MCF 10A (cell line): ENCODE data around the gene ETV7. TPM values are rescaled to one million over a fixed set of nuclear protein-coding genes. Genes with fewer than 3 reads are reported as not detected.

ENCODE experiments used
- BruUV-seq: library from RNA; stranded (reverse); fragments of 400-500 nt; replicated peaks from 2 replicates; lab custom pipeline; 2021; lab: Mats Ljungman, UMichigan
- CTCF ChIA-PET: fragments of 300-600 bp; sonication (Branson Sonifier 250); formaldehyde crosslinking; extraction: SDS; loops from one replicate; lab custom pipeline; 2021; ENCODE audit warnings: antibody characterized with exemption, inconsistent platforms; lab: Yijun Ruan, JAX
- POLR2A ChIA-PET: fragments of 300-600, 350-650 bp; sonication (Branson Sonifier 250); formaldehyde crosslinking; extraction: SDS; loops from one replicate; lab custom pipeline; 2020; ENCODE audit warnings: antibody characterized with exemption, inconsistent platforms; lab: Yijun Ruan, JAX
- DNase-seq: peaks from one replicate; pipeline ENCODE4 v3.0.0-alpha.2; 2018; ENCODE audit not compliant: unreplicated experiment
- H3K27ac Mint-ChIP-seq: one replicate; pipeline ENCODE4 v1.8.0; 2022; ENCODE audit warnings: mild to moderate bottlenecking, low read depth, mixed read lengths; ENCODE audit not compliant: unreplicated experiment
- H3K27me3 Mint-ChIP-seq: one replicate; pipeline ENCODE4 v1.8.0; 2022; ENCODE audit warnings: mixed read lengths; ENCODE audit not compliant: insufficient read depth, unreplicated experiment
- H3K36me3 Mint-ChIP-seq: one replicate; pipeline ENCODE4 v1.8.0; 2022; ENCODE audit warnings: mild to moderate bottlenecking, moderate library complexity, mixed read lengths; ENCODE audit not compliant: insufficient read depth, unreplicated experiment
- H3K4me1 Mint-ChIP-seq: one replicate; pipeline ENCODE4 v1.8.0; 2022; ENCODE audit warnings: mixed read lengths; ENCODE audit not compliant: insufficient read depth, unreplicated experiment
- H3K4me3 Mint-ChIP-seq: one replicate; pipeline ENCODE4 v1.8.0; 2022; ENCODE audit warnings: mild to moderate bottlenecking, moderate library complexity, mixed read lengths; ENCODE audit not compliant: unreplicated experiment
- H3K9me3 Mint-ChIP-seq: one replicate; pipeline ENCODE4 v1.8.0; 2022; ENCODE audit warnings: mixed read lengths; ENCODE audit not compliant: unreplicated experiment
- CTCF ChIP-seq: fragments of 200-600 bp; IDR thresholded peaks from one replicate; pipeline ENCODE4 v1.8.0; 2022; ENCODE audit warnings: antibody characterized with exemption, mild to moderate bottlenecking; ENCODE audit not compliant: unreplicated experiment
- intact Hi-C: fragments of 100-400 bp; cut with micrococcal nuclease; formaldehyde crosslinking; loops from 2 replicates; pipeline ENCODE4 v1.14.1; 2022
- total RNA-seq: library from RNA; stranded (reverse); gene quantifications from 2 replicates; pipeline ENCODE4 v1.2.3, GENCODE V29; 2022

The ETV7 gene
- total RNA-seq, 1 experiment from 2014 or later: 0.47 TPM

GRCh38 chr6:36381502-36382389 lies 5.7 kb downstream of the ETV7 start:
- intact Hi-C loops: no loop called here
- no peak for TF ChIP-seq CTCF
- H3K36me3 Mint-ChIP-seq: no peaks in the 10 kb centered on the region
- H3K4me1 Mint-ChIP-seq: no peaks in the 10 kb centered on the region
- no peak overlapping the region for H3K4me3 Mint-ChIP-seq
- ChIA-PET POLR2A (interaction anchor here (0.7 to 1.3 kb wide), 3 partner anchors 23 to 230 kb away, joined by 3 to 4 read pairs (median 4); no protein-coding TSS in a partner anchor), CTCF (interaction anchor here (1.1 kb wide), 1 partner anchor 12 kb away, joined by 3 read pairs; no protein-coding TSS in a partner anchor)
- DNase-seq: no peak
- no peak overlapping the region for H3K27ac Mint-ChIP-seq
- BruUV-seq: no TSS peak
- H3K27me3 Mint-ChIP-seq: peaks cover 4% of the 10 kb centered on the region
- no peaks in the 10 kb centered on the region for H3K9me3 Mint-ChIP-seq

GRCh38 chr6:36380166-36380565 lies 7.3 kb downstream of the ETV7 start:
- CTCF ChIA-PET: no interaction called here
- no peak overlapping the region for H3K4me3 Mint-ChIP-seq
- no peak for TF ChIP-seq CTCF
- intact Hi-C loops: no loop called here
- POLR2A ChIA-PET: interaction anchor here (1.2 kb wide), 1 partner anchor 61 kb away, joined by 4 read pairs; no protein-coding TSS in a partner anchor
- H3K27me3 Mint-ChIP-seq: no peaks in the 10 kb centered on the region
- no peak for DNase-seq
- no peaks in the 10 kb centered on the region for H3K9me3 Mint-ChIP-seq
- H3K27ac Mint-ChIP-seq: no peak overlapping the region
- H3K4me1 Mint-ChIP-seq: no peaks in the 10 kb centered on the region
- H3K36me3 Mint-ChIP-seq: no peaks in the 10 kb centered on the region
- no TSS peak for BruUV-seq

GRCh38 chr6:36378936-36379335 lies 8.5 kb downstream of the ETV7 start:
- Mint-ChIP-seq H3K27me3 (no peaks in the 10 kb centered on the region), H3K4me3 (no peak overlapping the region), H3K4me1 (peaks cover 1% of the 10 kb centered on the region), H3K9me3 (no peaks in the 10 kb centered on the region), H3K36me3 (no peaks in the 10 kb centered on the region), H3K27ac (no peak overlapping the region)
- no peak for TF ChIP-seq CTCF
- BruUV-seq: no TSS peak
- CTCF ChIA-PET: interaction anchor here (0.6 kb wide), 2 partner anchors 18 to 22 kb away, joined by 4 to 5 read pairs; no protein-coding TSS in a partner anchor
- no peak for DNase-seq
- intact Hi-C loops: no loop called here
- POLR2A ChIA-PET: no interaction called here

GRCh38 chr6:36378243-36378920 lies 9.1 kb downstream of the ETV7 start:
- peaks cover 5% of the 10 kb centered on the region for H3K4me1 Mint-ChIP-seq

More at GRCh38 chr6:36378243-36378920, 9.1 kb downstream of the ETV7 start:
- ChIA-PET POLR2A (no interaction called here), CTCF (no interaction called here)
- no peak for TF ChIP-seq CTCF
- Mint-ChIP-seq H3K27ac (no peak overlapping the region), H3K27me3 (no peaks in the 10 kb centered on the region), H3K36me3 (no peaks in the 10 kb centered on the region), H3K4me3 (no peak overlapping the region), H3K9me3 (no peaks in the 10 kb centered on the region)
- intact Hi-C loops: no loop called here
- no TSS peak for BruUV-seq
- DNase-seq: no peak
